ENCODE measurements around the gene IGSF22. TPM values are rescaled to one million over a fixed set of nuclear protein-coding genes. Genes with fewer than 3 reads are reported as not detected.
"Not testable (repeated sequence)": the region's sequence is repeated elsewhere in the genome, so short reads cannot be mapped to it uniquely, and the experiment has no call there.

IGSF22 gene
- total RNA-seq, 1 donor from 2014 or later: 7.3 TPM

GRCh38 chr11:18698341-18699268, 27.4 kb downstream of the IGSF22 start, which contains the start of gene TMEM86A:
TSS of gene TMEM86A (plus strand) at chr11:18698779. CDS start at chr11:18698887, 108 bp downstream.
- peaks cover 6 to 14% (median 12%) of the 10 kb centered on the region in 3 donors for H3K36me3 ChIP-seq (ENCODE audit: control insufficient read depth in 3 of 3, insufficient read depth in 3 of 3, low read length in 3 of 3)
- H3K4me1 ChIP-seq (ENCODE audit: control insufficient read depth in 3 of 3, insufficient read depth in 3 of 3, low read length in 3 of 3): peaks cover 15 to 31% (median 27%) of the 10 kb centered on the region in 3 donors
- H3K27ac ChIP-seq (ENCODE audit: low read depth, low read length): peak within 1 kb of the TSS; percentile 63
- no peaks in the 10 kb centered on the region for H3K27me3 ChIP-seq (ENCODE audit: control insufficient read depth in 3 of 3, insufficient read depth in 3 of 3, low read length in 3 of 3)
- H3K4me3 ChIP-seq (ENCODE audit: low read length in 3 of 3): peak within 1 kb of the TSS; percentile 55 to 78 (median 66)
- H3K9ac ChIP-seq (ENCODE audit: low read depth in 1 of 3, low read length in 3 of 3): peak within 1 kb of the TSS; percentile 72 to 84 (median 74)
- no peaks in the 10 kb centered on the region for H3K9me3 ChIP-seq (ENCODE audit: control insufficient read depth in 3 of 3, low read length in 3 of 3)

GRCh38 chr11:18697576-18697975, 28.4 kb downstream of the IGSF22 start:
- Histone ChIP-seq H3K4me1 (ENCODE audit: control insufficient read depth in 3 of 3, insufficient read depth in 3 of 3, low read length in 3 of 3) (peaks cover 15 to 27% (median 22%) of the 10 kb centered on the region in 3 donors), H3K27ac (ENCODE audit: low read depth, low read length) (peak overlapping the region; percentile 63), H3K27me3 (ENCODE audit: control insufficient read depth in 3 of 3, insufficient read depth in 3 of 3, low read length in 3 of 3) (no peaks in the 10 kb centered on the region)

DNA sequence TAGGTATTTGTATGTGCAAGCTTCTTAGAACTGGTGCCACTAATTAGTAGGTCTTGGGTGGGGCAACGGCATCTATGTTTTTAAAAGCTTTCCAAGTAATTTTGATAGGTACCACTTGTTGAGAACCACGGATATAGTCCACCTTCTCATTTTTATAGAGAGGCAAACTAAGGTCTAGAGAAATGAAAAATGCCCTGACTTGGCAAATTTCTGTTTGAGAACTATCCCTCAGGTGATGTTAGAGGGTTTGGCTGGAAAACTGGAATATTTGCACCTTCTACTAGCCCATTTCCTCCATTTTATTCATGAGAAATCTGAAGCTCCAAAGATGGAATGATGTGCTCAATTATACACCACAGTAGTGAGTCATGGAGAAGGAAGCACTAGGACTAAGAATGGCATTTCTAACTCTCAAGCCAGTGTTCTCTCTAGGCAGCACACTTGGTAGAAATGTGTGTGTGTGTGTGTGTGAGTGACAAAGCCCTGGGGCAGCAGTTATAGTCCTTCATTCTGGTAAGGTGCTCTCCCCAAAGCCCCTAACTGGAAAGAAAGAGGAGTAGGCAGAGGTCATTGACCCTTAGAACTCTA, 29.3 kb downstream of the IGSF22 start:
- Histone ChIP-seq H3K36me3 (ENCODE audit: control insufficient read depth in 3 of 3, insufficient read depth in 3 of 3, low read length in 3 of 3) (peaks cover 2 to 7% (median 5%) of the 10 kb centered on the region in 3 donors), H3K27me3 (ENCODE audit: control insufficient read depth in 3 of 3, insufficient read depth in 3 of 3, low read length in 3 of 3) (no peaks in the 10 kb centered on the region), H3K9me3 (ENCODE audit: control insufficient read depth in 3 of 3, low read length in 3 of 3) (no peaks in the 10 kb centered on the region), H3K9ac (ENCODE audit: low read depth in 1 of 3, low read length in 3 of 3) (no peak overlapping the region), H3K27ac (ENCODE audit: low read depth, low read length) (no peak overlapping the region), H3K4me1 (ENCODE audit: control insufficient read depth in 3 of 3, insufficient read depth in 3 of 3, low read length in 3 of 3) (peaks cover 15 to 27% (median 21%) of the 10 kb centered on the region in 3 donors), H3K4me3 (ENCODE audit: low read length in 3 of 3) (no peak overlapping the region)

More at GRCh38 chr11:18697576-18697975, 28.4 kb downstream of the IGSF22 start:
- no peak overlapping the region for H3K9ac ChIP-seq (ENCODE audit: low read depth in 1 of 3, low read length in 3 of 3)
- no peak overlapping the region for H3K4me3 ChIP-seq (ENCODE audit: low read length in 3 of 3)
- no peaks in the 10 kb centered on the region for H3K9me3 ChIP-seq (ENCODE audit: control insufficient read depth in 3 of 3, low read length in 3 of 3)
- H3K36me3 ChIP-seq (ENCODE audit: control insufficient read depth in 3 of 3, insufficient read depth in 3 of 3, low read length in 3 of 3): peaks cover 6 to 14% (median 10%) of the 10 kb centered on the region in 3 donors

DNA sequence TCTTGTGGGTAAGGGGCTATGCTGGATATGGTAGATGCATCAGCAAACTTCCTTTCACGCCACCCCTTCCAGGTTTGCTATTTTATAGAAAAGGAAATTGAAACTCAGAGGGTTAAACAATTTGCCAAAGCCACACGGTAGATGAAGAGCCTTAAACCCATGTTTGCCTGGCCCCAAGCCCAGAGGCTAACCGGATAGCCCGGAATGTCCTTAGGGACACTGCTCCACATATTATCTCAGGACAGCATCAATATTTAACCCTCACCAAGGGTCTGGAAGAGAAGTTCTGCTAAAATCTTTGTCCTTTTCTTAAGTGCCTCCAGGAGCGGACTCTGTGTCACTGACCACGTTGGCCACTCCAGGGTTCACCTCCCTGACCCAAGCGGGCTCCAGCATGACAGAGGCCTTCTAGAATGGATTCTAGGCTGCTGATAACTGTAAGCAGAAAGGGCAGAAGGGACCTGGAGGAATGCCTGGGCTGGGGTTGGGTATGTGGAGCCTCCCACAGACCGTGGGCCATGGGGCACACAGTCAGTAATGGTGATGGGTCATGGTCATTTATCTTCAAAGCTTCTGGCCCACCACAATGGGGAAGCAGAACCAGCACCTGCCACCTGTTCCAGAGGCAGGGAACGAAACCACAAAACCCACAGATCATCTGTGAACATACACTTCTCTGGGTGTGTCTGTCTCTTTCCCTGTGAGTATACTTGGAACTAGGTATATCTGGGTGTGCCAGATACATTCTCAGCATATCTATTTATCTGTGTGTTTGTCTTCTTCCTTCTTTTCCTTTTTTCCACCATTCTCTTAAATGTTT, 32.8 kb downstream of the IGSF22 start:
- Histone ChIP-seq H3K27ac (ENCODE audit: low read depth, low read length) (no peak overlapping the region), H3K9me3 (ENCODE audit: control insufficient read depth in 3 of 3, low read length in 3 of 3) (no peaks in the 10 kb centered on the region), H3K27me3 (ENCODE audit: control insufficient read depth in 3 of 3, insufficient read depth in 3 of 3, low read length in 3 of 3) (no peaks in the 10 kb centered on the region), H3K9ac (ENCODE audit: low read depth in 1 of 3, low read length in 3 of 3) (no peak overlapping the region), H3K4me1 (ENCODE audit: control insufficient read depth in 3 of 3, insufficient read depth in 3 of 3, low read length in 3 of 3) (peaks cover under 1 to 6% (median under 1%) of the 10 kb centered on the region in 3 donors), H3K36me3 (ENCODE audit: control insufficient read depth in 3 of 3, insufficient read depth in 3 of 3, low read length in 3 of 3) (no peaks in the 10 kb centered on the region), H3K4me3 (ENCODE audit: low read length in 3 of 3) (no peak overlapping the region)

GRCh38 chr11:18691467-18692140, 34.4 kb downstream of the IGSF22 start:
- H3K27me3 ChIP-seq (ENCODE audit: control insufficient read depth in 3 of 3, insufficient read depth in 3 of 3, low read length in 3 of 3); H3K4me1 ChIP-seq (ENCODE audit: control insufficient read depth in 3 of 3, insufficient read depth in 3 of 3, low read length in 3 of 3); H3K27ac ChIP-seq (ENCODE audit: low read depth, low read length); H3K36me3 ChIP-seq (ENCODE audit: control insufficient read depth in 3 of 3, insufficient read depth in 3 of 3, low read length in 3 of 3); H3K4me3 ChIP-seq (ENCODE audit: low read length in 3 of 3); H3K9me3 ChIP-seq (ENCODE audit: control insufficient read depth in 3 of 3, low read length in 3 of 3); H3K9ac ChIP-seq (ENCODE audit: low read depth in 1 of 3, low read length in 3 of 3): not testable (repeated sequence)

GRCh38 chr11:18684267-18684666, 41.7 kb downstream of the IGSF22 start:
- H3K36me3 ChIP-seq (ENCODE audit: control insufficient read depth in 3 of 3, insufficient read depth in 3 of 3, low read length in 3 of 3): no peaks in the 10 kb centered on the region

DNA sequence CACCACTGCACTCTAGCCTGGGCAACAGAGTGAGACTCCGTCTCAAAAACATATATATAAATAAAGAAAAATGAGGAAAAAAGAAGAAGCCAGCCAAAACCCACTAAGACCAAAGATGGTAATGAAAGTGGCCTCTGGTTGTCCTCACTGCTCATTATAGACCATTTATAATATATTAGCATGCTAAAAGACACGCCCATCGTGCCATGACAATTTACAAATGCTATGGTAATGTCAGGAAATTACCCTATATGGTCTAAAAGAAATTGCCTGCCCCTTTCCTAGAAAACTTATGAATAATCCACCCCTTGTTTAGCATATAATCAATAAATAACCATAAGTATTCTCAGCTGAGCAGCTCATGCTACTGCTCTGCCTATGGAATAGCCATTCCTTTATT, 43.5 kb downstream of the IGSF22 start:
- H3K9me3 ChIP-seq (ENCODE audit: control insufficient read depth in 3 of 3, low read length in 3 of 3): no peaks in the 10 kb centered on the region
- H3K27ac ChIP-seq (ENCODE audit: low read depth, low read length): no peak overlapping the region
- no peaks in the 10 kb centered on the region for H3K27me3 ChIP-seq (ENCODE audit: control insufficient read depth in 3 of 3, insufficient read depth in 3 of 3, low read length in 3 of 3)
- H3K4me3 ChIP-seq (ENCODE audit: low read length in 3 of 3): no peak overlapping the region
- no peaks in the 10 kb centered on the region for H3K4me1 ChIP-seq (ENCODE audit: control insufficient read depth in 3 of 3, insufficient read depth in 3 of 3, low read length in 3 of 3)
- H3K36me3 ChIP-seq (ENCODE audit: control insufficient read depth in 3 of 3, insufficient read depth in 3 of 3, low read length in 3 of 3): no peaks in the 10 kb centered on the region
- H3K9ac ChIP-seq (ENCODE audit: low read depth in 1 of 3, low read length in 3 of 3): no peak overlapping the region

More at GRCh38 chr11:18684267-18684666, 41.7 kb downstream of the IGSF22 start:
- no peak overlapping the region for H3K9ac ChIP-seq (ENCODE audit: low read depth in 1 of 3, low read length in 3 of 3)
- H3K4me1 ChIP-seq (ENCODE audit: control insufficient read depth in 3 of 3, insufficient read depth in 3 of 3, low read length in 3 of 3): no peaks in the 10 kb centered on the region
- no peaks in the 10 kb centered on the region for H3K9me3 ChIP-seq (ENCODE audit: control insufficient read depth in 3 of 3, low read length in 3 of 3)
- no peak overlapping the region for H3K4me3 ChIP-seq (ENCODE audit: low read length in 3 of 3)
- H3K27me3 ChIP-seq (ENCODE audit: control insufficient read depth in 3 of 3, insufficient read depth in 3 of 3, low read length in 3 of 3): no peaks in the 10 kb centered on the region
- no peak overlapping the region for H3K27ac ChIP-seq (ENCODE audit: low read depth, low read length)

- H3K4me1 ChIP-seq (ENCODE audit: control insufficient read depth in 3 of 3, insufficient read depth in 3 of 3, low read length in 3 of 3); H3K4me3 ChIP-seq (ENCODE audit: low read length in 3 of 3); H3K27ac ChIP-seq (ENCODE audit: low read depth, low read length); H3K9me3 ChIP-seq (ENCODE audit: control insufficient read depth in 3 of 3, low read length in 3 of 3); H3K9ac ChIP-seq (ENCODE audit: low read depth in 1 of 3, low read length in 3 of 3); H3K36me3 ChIP-seq (ENCODE audit: control insufficient read depth in 3 of 3, insufficient read depth in 3 of 3, low read length in 3 of 3); H3K27me3 ChIP-seq (ENCODE audit: control insufficient read depth in 3 of 3, insufficient read depth in 3 of 3, low read length in 3 of 3): not testable (repeated sequence)
Measured at GRCh38 chr11:18681949-18682348, 44.0 kb downstream of the IGSF22 start.

GRCh38 chr11:18677560-18677959, 48.4 kb downstream of the IGSF22 start:
- no peak overlapping the region for H3K4me3 ChIP-seq (ENCODE audit: low read length in 3 of 3)
- no peaks in the 10 kb centered on the region for H3K9me3 ChIP-seq (ENCODE audit: control insufficient read depth in 3 of 3, low read length in 3 of 3)
- no peaks in the 10 kb centered on the region for H3K4me1 ChIP-seq (ENCODE audit: control insufficient read depth in 3 of 3, insufficient read depth in 3 of 3, low read length in 3 of 3)
- H3K9ac ChIP-seq (ENCODE audit: low read depth in 1 of 3, low read length in 3 of 3): no peak overlapping the region
- H3K27ac ChIP-seq (ENCODE audit: low read depth, low read length): no peak overlapping the region
- H3K27me3 ChIP-seq (ENCODE audit: control insufficient read depth in 3 of 3, insufficient read depth in 3 of 3, low read length in 3 of 3): no peaks in the 10 kb centered on the region
- H3K36me3 ChIP-seq (ENCODE audit: control insufficient read depth in 3 of 3, insufficient read depth in 3 of 3, low read length in 3 of 3): no peaks in the 10 kb centered on the region
